D721Med (cell line): ENCODE data around the gene KIAA0232.
A peak's percentile ranks its signal among the peaks of the same experiment; 100 is the strongest.
"Not testable (repeated sequence)": the region's sequence is repeated elsewhere in the genome, so short reads cannot be mapped to it uniquely, and the experiment has no call there.

Experiments used
- DNase-seq: peaks from one replicate; pipeline ENCODE4 v3.0.0; 2011; ENCODE audit warnings: low spot score; ENCODE audit not compliant: insufficient read length
- FAIRE-seq: peaks from 2 replicates; lab custom pipeline; 2011; peaks lifted over from hg19 to GRCh38; lab: Jason Lieb, UNC
- TF ChIP-seq, protein P1 (sequence below): IDR thresholded peaks from 2 replicates; pipeline ENCODE4 v1.5.1; 2012; ENCODE audit warnings: mild to moderate bottlenecking, control low read depth; ENCODE audit not compliant: insufficient read depth; ENCODE audit errors: missing control alignments

KIAA0232 gene

DNA sequence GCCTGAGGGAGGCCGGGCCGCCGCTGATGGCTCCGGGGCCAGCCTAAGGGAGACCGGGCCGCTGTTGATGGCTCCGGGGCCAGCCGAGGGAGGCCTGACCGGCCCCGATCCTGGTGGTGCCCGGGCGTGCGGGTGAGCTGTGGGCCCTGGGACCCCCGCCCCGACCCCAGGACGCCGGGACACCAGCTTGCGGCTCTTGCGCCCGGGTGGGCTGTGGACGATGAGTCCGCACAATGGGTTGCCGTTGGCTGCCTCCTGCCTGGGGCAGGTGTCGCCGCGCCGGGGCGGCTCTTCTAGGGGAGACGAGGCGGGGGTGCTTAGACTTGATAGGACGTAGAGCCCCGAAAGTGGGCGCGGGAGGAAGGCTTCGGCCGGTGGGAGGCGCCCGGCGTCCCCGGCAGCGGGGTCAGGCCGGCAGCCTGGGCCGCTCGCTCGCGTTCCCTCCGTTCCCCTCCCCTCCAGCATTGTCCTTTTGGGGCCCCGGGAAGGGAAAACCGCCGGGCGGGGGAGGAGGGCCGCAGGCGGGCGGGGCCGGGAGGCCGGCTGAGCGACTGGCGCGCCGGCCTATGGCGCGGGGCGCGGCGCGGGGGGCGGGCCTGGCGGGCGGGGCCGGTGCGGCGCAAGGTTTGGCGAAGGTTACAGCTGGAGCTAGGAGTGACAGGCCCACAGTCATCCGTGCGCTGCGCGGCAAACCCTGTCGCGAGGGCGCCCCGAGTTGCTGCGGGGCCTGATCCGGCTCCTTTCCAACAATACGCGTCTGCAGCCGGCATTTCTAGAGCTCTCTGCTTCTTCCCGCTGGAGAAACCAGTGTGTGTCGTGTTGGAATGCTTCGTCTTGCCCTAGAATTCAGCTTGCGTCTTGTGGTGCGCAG is 819 bp downstream of the KIAA0232 start:
- TF ChIP-seq, protein P1, sequence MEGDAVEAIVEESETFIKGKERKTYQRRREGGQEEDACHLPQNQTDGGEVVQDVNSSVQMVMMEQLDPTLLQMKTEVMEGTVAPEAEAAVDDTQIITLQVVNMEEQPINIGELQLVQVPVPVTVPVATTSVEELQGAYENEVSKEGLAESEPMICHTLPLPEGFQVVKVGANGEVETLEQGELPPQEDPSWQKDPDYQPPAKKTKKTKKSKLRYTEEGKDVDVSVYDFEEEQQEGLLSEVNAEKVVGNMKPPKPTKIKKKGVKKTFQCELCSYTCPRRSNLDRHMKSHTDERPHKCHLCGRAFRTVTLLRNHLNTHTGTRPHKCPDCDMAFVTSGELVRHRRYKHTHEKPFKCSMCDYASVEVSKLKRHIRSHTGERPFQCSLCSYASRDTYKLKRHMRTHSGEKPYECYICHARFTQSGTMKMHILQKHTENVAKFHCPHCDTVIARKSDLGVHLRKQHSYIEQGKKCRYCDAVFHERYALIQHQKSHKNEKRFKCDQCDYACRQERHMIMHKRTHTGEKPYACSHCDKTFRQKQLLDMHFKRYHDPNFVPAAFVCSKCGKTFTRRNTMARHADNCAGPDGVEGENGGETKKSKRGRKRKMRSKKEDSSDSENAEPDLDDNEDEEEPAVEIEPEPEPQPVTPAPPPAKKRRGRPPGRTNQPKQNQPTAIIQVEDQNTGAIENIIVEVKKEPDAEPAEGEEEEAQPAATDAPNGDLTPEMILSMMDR = no peak
- FAIRE-seq (no peak), DNase-seq (peak; percentile 90)

DNA sequence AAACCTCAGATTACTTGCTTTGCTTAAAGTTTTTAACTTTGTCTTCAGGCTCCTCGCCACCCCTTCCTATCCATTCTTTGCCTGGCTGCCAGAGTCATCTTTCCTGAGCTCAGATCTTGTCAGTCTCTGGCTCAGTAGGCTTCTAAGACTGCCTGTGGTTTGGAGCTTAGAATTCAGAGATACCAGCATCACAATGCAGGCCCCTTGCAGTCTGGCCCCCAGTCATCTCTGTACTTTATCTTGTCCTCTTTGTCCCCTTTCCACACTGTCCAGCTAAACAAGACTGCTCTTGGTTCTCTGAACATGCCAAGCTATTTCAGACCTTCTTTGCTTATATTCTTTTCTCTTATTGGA is 3.0 kb downstream of the KIAA0232 start:
- DNase-seq (no peak), FAIRE-seq (no peak)
- TF ChIP-seq, protein P1 = no peak

DNA sequence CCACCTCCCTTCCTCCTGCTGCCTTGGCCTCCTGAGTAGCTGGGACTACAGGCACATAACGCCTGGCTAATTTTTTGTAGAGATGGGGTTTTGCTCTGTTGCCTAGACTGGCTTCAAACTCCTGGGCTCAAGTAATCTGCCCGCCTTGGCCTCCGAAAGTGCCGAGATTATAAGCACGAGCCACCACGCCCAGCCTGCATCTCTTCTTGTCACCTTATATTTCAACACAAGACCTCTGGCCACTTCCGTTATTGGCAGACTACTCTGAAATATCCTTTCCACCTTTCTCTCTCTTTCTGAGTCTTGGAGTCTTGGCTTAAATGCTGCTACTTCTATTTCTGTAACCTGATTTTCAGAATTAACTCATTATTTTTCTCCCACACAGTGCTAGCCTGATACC is 5.6 kb downstream of the KIAA0232 start:
- TF ChIP-seq, protein P1 = no peak
- no peak for DNase-seq
- no peak for FAIRE-seq

DNA sequence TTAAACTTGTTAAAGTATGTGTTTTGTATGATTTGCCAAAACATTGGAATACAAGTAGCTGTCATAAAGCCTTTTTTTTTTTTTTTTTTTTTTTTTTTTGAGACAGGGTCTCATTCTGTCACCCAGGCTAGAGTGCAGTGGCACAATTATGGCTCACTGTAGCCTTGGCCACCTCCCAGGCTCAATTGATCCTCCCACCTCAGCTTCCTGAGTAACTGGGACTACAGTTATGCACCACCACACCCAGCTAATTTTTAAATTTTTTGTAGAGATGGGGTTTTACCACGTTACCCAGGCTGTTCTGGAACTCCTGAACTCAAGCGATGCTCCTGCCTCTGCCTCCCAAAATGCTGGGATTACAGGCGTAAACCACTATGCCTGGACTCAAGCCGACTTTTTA is 8.7 kb downstream of the KIAA0232 start:
- DNase-seq, FAIRE-seq: not testable (repeated sequence)

DNA sequence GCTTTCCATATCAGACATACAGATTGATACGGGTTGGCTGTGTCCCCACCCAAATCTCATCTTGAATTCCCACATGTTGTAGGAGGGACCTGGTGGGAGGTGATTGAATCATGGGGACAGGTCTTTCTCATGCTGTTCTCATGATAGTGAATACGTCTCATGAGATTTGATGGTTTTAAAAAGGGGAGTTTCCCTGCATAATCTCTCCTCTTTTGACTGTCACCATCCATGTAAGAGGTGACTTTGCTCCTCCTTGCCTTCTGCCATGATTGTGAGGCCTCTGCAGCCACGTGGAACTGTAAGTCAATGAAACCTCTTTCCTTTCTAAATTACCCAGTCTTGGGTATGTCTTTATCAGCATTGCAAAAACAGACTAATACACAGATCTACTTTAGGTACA is 9.3 kb downstream of the KIAA0232 start:
- not testable (repeated sequence) for FAIRE-seq, DNase-seq

DNA sequence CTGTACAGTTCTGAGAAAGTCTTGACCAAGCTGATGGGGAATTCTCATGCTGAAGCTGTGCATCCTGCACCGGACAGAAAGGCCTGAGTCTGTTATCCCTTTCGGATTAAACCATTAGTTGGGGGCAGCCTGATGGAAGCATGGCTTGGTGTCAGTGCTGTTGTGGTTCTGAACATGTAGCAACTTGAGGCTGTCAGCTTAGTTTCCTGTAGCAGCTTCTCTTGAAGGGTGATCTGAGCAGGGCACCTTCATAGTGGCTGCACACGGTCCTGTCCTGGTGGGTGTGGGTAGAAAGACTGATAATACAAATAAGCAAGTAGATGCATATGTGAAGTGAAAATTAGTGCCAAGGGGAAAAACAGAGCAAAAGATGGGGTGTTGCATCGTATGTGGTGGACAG is 11.7 kb downstream of the KIAA0232 start:
- no peak for DNase-seq
- TF ChIP-seq, protein P1 = no peak
- FAIRE-seq = no peak

DNA sequence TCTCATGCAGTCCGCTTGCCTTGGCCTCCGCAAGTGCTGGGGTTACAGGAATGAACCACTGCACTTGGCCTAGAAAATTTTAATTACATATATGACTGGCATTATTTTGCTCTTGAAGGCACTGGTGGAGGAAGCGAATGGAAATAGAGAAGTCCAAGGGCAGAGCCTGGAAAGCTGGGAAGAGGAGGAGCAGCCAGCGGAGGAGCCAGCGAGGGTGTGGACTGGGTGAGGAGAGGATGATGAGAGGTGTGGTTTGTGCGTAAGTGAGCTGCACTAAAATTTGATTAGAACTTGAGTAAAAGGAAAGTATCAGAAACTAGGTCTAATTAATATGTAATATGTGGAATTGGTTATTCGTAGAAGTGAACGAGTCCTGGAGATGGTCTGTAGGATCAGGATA is 13.3 kb downstream of the KIAA0232 start:
- DNase-seq = no peak

DNA sequence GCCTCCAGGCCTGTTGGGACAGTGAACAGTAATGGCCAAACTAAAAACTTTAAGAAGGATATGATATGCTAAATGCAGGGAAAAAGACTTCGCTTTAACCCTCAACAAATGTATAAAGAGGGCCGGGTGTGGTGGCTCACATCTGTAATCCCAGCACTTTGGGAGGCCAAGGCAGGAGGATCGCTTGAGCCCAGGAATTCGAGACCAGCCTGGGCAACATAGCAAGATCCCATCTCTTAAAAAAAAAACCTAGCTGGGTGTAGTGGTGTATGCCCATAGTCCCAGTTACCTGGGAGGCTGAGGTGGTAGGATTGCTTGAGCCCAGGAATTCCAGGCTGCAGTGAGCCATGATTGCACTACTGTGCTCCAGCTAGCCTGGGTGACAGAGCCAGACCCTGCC is 14.8 kb downstream of the KIAA0232 start:
- not testable (repeated sequence) for FAIRE-seq, DNase-seq

More for the DNA sequence above, 13.3 kb downstream of the KIAA0232 start:
- FAIRE-seq = no peak
- TF ChIP-seq, protein P1 = no peak

DNA sequence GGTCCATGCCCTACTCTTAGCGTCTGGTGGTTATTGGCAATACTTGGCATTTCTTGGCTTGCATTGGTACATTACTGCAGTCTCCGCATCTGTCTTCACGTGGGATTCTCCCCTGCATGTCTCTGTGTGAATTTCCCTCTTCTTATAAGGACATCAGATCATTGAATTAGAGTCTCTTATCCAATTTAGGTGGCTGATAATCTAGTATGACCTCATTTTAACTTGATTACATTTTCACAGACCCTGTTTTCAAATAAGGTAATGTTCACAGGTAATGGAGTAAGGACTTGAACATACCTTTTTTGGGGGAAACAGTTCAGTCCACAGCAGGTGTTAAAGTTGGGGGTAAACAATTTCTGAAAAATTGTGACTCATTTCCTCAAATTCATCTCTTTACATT is 16.6 kb downstream of the KIAA0232 start:
- FAIRE-seq = no peak
- DNase-seq = no peak
- TF ChIP-seq, protein P1 = no peak
